ENCODE data around the gene PCDH1.

GRCh38 chr5:141862936-141863543 lies 15.2 kb downstream of the PCDH1 start:
- TF ChIP-seq, protein P1, sequence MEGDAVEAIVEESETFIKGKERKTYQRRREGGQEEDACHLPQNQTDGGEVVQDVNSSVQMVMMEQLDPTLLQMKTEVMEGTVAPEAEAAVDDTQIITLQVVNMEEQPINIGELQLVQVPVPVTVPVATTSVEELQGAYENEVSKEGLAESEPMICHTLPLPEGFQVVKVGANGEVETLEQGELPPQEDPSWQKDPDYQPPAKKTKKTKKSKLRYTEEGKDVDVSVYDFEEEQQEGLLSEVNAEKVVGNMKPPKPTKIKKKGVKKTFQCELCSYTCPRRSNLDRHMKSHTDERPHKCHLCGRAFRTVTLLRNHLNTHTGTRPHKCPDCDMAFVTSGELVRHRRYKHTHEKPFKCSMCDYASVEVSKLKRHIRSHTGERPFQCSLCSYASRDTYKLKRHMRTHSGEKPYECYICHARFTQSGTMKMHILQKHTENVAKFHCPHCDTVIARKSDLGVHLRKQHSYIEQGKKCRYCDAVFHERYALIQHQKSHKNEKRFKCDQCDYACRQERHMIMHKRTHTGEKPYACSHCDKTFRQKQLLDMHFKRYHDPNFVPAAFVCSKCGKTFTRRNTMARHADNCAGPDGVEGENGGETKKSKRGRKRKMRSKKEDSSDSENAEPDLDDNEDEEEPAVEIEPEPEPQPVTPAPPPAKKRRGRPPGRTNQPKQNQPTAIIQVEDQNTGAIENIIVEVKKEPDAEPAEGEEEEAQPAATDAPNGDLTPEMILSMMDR (IDR thresholded peaks at IDR 0.05; ENCODE audit: low read length): no peak
- no peak for TF ChIP-seq EZH2 (IDR thresholded peaks at IDR 0.05; ENCODE audit: borderline replicate concordance, low read length)

All from OCI-LY1 (cell line).